Hematopoietic multipotent progenitor cell treated with erythropoietin and hydrocortisone succinate and interleukin-3 and kit ligand, for 15 days (in vitro differentiated cells): Measurements from ENCODE around the gene AMER2.
"Not testable (repeated sequence)": the region's sequence is repeated elsewhere in the genome, so short reads cannot be mapped to it uniquely, and the experiment has no call there.

Experiments used
- DNase-seq: peaks from one replicate; pipeline ENCODE4 v3.0.0-alpha.2; 2015; ENCODE audit warnings: low spot score

The AMER2 gene

DNA sequence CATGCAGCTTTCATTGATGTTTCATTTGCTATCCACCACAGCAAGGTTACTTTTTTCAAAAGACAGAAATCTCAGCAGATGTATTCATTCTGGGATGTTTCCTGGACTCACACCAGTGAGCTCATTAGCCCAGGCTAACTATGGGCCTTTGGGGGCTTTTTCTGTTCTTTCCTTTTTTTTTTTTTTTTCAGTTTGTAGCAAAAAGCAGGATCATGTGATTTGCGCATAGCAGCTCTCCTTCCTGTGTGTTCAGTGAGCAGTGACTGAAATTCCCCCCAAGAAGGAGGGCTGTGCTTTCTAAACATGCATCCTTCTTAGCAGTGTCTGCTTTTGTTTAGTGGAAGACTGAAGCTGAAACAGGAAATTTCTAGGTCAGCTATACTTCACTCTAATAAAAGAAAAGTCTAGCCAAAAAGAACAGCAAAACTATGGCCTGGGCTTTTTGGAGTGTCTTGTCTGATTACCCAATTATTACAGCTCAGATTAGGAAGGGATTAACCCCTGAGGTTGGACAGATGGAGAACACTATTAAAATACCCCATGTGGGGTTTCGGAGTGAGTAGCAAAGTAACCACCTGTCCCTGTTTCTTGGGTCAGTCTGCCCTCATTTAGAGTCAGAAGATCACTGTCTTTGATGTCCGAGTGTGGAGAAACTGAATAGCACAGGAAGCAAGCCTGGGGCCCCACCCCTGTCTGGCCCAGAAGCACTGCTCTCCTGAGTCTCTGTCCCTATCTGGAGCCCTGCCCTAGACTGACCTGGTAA is 8.9 kb upstream of the AMER2 start:
- DNase-seq, result no peak

DNA sequence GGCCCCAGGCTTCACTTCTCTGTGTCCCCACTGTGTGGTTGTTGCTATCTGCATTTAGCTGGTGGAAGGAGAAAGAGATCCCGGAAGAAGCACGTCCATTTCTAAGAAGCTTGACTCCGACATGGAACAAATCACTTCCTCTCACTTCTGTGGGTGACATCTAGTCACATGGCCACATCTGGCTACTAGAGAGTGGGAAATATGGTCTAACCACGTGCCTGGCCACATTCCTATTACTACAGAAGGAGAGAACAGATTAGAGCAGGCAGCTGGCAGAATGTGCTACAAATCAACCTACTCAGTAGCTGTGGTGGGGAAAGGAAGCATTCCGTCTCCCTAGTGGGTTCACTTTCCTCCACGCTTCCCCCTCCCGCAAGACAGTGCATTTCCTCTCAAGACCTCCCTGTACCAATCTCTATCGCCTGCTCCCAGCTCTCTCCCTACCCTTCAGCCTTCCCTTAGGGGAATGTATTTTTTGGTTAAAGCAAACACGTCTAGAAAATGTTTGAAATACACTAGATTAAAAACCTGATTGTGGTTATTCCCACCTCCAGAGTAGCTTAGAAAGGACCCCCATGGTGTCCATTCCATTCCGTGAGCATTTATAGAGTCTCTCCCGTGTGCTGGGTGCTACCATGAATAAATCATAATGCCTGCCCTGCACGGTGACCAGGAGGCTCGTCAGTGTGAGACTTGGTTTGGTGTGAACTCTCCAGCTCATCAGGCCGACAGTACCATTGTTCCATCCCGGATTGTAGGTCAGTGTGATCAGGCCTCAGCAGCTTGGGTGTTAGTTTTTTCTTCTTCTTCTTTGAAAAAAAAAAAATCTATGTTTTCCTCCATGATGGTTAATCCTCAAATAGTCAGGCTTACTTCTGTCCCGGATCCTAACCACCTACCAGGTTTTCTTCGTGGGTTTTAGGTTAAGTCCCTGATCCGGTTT is 8.0 kb upstream of the AMER2 start:
- no peak for DNase-seq

DNA sequence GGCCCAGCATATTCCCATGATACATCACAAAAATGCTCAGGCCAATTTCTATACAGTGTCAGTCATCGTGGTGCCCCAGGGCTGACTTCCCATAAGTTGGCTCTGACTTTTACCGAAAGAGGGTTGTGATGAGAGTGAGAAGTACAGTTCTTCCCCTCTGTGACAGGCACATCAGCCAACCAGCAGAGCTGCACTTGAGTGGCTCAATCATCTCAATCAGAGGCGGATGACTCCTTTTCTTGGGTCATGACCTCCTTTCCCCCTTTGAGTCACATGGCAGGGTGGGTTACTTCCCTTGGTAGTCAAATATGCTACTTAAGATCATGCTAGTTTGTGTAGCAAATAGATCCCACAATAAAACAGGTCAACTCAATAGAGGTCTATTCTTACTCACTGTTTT is 6.9 kb upstream of the AMER2 start:
- DNase-seq, result no peak

DNA sequence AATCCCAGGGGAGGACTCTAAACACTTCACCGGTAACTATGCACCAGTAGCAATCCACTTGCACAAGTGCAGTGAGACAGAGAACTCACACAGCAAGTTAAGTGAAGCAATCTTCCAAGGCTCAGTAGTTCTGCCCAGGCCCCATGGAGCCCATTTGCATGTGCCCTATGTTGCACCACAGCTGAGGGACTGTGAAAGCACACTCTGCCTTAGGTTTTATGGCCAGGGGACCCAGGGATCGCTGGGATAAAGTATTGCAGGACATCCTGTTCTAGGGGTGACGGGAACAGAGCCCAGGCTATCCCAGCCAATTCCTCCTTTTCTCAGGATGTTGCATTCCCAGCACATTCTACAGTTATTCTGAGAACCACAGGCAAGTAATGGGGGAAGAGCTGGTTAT is 6.0 kb upstream of the AMER2 start:
- DNase-seq, result no peak

DNA sequence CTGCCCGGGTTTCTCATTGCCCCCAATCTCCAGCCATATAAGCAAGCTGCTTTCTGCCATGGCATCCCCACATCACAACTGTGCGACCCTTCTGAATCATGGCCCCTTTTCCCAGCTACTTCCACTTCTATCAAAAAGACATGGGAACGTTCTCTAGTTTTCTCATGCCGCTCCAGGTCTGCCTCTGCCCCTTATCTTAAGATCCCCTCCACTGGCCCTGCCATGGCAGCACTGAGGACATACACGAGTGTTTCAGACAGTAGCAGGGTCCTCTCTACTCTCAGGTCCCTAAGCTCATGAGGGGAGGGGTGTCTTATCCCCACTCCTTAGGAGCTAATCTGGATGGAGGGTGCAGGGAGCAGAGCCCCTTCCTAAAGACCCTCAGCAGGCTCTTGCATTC is 5.5 kb upstream of the AMER2 start:
- no peak for DNase-seq

DNA sequence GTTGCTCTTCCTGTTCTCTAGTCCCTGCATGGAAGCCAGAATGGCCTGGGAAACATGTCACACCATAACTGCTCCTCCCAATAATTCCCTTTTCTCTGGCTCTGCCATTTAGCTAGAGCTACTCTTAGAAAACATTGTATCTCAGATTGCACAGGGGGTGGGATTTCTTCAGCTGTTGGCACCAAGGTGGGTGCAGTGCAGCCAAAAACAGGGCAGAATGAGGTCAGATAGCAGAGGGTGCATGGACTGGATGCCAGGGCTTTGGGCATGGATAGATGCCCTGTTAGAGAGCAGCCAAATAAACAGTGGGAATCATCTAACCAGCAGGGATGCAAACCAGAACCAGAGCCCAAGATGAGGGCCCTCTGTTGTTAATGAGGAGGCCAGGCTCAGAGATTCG is 4.9 kb upstream of the AMER2 start:
- DNase-seq, result no peak

DNA sequence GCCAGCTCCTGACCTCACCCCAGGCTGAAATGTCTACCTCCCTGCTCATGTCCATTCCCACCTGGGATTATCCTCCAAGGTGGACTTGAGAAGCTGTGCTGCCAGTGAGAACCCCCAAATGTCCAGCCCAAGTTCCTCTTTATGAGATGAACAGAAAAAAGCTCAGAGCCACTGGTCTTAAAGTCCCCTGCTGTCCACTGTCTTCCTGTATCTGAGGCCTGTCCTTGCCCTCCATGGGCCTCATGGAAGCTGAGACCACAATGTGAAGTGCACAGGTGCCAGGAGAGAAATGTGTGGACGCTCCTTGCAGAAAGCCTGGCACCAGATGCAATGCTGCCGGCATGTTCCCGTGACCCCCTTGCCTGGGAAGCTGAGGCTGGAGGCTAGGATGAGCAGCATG is 3.3 kb upstream of the AMER2 start:
- no peak for DNase-seq

DNA sequence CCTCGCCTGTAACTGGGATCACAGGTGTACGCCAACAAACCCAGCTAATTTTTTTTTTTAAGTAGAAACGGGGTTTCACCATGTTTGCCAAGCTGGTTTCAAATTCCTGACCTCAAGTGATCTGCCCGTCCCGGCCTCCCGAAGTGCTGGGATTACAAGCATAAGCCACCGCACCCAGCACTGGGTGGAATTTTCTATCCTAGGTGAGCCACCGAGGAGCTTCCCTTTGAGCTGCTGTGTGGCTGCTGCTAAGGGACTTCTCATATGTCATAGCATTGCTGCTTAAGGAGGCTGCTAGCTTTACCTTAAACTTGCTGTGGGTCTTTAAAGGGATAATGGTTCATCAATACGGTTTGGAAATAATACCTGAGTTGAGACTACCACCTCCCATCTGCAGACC is 2.9 kb upstream of the AMER2 start:
- no peak for DNase-seq

DNA sequence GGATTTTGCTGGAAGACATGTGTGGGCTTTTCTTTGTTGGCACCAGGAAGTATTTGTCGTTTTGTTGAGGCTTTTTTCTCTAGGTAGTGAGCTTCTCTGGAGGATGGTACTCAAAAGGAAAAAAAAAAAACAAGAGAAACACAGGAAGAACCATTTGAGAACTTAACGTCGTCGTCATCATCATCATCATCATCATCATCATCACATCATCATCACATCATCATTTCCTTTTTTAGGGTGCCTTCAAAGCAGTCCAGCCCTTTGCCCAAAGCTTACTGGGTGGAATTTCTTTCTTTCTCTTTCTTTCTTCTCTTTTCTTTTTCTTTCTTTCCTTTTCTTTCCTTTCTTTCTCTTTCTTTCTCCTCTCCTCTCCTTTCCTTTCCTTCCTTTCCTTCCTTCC is 2.2 kb upstream of the AMER2 start:
- no peak for DNase-seq

DNA sequence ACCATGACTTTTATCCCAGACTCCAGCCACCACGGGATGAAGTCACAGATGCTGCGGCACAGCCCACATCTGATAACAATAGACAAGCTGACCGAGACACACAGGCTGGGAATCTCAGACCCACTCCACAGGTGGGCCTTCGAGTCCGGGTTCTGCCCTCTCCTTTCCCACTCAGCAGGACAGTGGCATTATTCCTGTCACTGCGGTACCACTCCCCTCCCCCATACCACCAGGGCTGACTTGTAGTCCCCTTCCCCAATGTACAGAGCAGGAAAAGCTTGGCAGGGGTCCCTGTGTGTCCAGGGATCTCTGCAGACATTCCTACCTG is 179 bp upstream of the AMER2 start:
- DNase-seq, result no peak

DNA sequence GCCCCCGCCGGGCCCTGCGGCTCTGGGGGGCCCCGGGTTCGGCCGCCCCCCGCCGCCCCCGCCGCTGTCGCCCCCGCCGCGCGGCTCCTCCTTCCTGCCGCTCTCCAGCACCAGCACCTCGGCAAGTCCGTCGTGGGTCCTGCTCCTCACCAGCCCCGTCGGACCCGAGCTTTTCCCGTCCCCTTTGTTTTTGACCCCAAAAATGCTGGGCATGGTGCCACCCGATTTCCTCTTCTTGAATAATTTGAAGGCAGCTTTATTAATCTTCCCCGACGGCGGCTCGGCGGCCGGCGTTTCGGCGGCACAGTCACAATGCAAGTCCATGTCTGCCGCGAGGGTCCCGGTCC is 945 bp downstream of the AMER2 start:
- DNase-seq, result no peak

DNA sequence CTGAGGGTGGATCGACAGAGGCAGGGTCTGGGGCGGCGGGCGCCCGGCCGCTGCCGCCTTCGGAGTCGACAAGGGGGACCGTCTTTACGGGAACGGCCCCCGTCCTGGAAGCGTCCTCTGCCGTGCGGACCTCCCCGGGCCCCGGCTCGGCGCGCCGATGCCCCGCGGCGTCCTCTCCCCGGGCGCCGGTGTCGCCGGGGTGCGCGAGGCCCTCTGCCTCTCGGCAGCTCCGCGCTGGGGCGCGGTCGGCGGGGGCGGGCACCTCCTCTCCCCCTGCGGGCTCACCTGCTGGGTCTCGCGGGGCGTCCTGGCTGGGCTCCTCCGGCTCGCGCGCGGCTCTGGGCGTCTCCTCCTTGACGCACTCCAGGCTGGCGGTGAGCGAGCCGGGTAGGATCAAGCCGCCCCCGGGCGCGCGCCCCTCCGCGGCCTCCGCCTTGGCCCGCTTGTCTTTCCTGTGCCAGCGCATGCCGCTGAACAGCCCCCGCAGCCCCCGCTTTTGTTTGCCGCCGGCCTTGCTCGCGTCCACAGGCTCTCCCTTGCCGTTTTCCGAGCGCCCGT is 1.5 kb downstream of the AMER2 start:
- DNase-seq, result no peak

DNA sequence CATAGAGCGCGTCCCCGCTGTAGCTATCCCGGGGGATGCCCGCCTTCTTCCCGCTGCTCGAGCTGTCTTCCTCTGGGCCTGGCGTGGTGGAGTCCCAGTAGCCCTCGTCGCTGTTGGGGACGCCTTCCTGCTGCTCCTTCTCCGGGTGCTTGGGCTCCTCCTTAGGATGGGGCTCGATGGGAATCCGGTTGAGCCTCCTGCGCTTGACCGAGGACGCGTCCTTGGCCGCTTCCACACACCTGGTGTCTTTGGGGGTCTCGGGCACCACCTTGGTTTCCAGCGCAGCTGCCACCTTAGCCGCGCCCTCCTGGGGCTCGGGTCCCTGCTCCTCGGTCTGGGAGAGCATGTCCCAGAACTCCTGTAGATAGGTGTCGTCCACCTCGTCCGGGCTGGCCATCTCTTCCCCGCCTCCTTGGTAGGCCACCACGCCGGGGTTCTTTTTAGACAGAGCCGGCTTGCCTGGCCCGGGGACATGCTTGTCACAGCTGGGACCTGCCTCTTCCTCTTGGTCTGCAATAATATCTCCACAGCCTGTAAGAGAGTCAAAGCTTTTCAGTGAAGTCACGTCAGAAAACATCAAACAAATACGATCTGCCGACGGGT is 2.0 kb downstream of the AMER2 start:
- no peak for DNase-seq

DNA sequence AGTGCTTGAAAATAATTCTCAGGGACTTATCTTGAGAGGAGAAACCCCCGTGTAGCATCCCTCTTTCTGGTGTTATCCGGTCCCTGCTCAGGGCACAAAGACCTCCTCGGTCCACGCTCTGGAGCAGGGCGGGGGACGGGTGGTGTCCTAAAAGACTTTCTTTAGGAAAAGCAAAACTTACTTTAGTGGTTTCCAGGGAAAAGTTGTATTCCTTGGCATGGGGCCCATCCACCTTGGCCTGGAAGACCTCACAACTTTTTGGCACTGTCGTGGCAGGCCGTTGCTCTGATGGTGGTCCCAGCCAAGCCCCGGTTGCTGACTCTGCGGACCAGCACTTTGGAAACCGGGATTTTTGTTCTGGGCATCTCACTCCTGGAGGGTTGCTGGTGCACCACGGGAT is 2.7 kb downstream of the AMER2 start:
- no peak for DNase-seq

DNA sequence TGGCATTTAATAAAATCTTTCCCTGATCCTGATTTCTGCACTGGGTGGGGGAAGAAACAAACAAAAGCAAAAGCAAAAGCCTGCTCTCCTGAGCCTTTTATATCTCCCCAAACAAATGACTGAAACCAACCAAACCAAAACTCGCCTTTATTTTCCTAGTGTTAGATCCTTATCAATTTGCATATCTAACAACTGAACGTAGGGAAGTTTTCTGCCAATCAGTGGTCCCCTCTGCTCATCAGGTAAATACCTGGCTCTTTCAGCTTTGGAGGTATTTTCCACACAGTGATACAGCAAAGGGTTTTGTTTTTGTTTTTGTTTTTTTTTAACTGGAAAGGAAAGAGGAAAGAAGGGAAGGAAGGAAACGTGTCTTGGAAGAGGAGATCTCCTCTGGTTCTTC is 3.3 kb downstream of the AMER2 start:
- no peak for DNase-seq

DNA sequence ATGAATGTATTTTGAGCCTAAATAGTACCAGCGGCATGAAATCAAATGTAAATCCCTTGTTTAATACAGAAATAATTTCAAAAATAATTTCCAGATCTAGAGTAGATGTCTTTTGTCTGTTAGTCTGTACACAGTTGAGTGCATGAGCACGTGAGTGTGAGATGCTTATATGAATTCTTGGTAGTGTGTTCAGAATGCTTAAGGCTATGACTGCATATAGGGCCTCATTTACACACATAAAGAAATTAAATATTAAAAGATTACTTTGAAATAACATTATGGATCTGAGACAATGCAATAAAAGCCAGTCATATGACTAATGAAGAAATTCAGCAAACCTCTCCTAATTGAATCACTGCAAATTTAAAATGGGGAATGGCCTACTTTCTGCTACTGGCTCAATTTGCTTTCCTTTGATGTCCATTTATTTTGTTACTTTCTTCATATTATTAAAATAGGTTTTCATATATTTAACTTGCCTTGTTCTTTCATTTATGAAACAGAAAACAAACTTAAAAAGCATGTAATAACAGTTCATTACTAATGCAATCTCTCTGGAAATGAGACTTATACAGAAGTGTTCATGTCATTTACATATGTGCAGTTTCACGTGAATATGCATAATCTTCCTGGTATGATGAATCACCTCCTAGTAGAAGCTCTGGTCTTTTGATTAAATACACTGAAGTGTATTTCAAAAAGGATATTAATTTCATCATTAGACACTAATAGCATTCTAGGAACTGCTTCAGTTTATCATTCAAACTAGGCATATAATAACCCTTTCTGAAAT is 4.5 kb downstream of the AMER2 start:
- no peak for DNase-seq

DNA sequence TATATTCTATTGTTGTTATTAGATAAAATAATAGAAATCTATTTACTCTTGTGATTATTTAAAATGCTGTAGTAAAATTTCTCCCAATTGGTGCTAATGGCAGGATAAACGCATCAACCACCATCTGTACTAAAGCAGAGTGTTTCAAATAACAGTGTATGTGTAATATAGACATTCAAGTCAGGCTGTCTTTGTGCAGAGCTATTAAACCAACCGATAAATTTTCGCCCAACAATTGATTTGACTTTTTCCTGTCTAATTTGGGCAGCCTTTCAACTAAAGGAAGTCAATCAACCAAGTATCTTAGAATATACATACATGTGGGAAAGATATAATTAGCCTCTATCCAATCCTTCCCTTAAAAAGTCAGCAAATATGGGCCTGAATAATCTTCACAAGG is 5.8 kb downstream of the AMER2 start:
- DNase-seq, result no peak

DNA sequence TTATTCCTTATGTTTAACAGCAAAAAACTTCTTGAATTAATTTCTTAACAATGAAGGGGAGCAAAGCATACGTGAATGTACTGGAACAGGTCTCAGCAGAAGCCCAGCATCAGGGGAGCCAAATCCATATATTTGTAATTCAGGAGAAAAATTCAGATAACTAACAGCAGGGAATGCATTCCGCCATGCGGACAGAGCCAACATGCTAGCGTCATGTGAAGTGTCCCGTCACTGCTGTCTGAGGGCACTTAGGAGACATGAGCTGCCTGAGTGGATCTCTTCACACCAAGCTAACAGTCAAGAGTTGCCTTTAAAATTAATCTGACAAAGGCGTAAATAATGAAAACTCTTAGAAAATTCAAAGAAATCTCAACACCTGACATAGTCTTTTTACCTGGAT is 6.4 kb downstream of the AMER2 start:
- no peak for DNase-seq

DNA sequence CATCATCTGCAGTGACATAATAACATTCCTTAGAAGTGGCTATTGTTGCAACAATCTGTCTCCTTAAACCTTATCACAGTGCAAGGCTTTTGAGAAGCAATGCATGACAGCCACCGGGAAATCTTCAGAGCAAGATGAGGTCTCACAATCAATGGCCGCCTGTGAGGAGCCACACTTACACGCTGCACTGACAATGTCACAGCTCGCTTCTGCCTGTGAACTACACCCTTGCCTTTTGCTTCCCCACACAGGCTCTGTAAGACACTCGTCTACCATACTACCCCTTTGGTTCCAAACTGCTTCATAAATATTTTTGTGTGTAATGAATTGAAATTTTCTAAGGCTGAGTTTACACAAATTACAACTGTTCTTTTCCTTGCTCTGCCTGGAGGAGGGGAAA is 6.9 kb downstream of the AMER2 start:
- not testable (repeated sequence) for DNase-seq

DNA sequence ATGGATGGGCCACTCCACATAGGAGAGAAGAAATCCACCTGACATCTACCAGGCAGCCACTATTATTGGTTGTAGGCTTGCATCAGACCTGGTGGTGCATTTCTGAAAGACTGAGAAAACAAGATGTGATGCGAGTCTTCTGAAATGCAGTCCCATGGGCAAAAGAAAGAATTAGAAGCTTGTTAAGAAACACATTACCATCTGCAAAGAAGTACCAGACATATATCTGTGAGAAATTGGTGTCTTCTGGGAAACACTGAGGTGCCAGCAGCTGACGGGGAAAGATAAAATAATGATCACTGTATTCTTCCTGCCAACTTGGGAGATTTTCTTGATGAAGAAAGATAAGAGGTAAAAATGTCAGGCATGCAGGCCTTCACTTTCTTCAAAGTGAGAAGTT is 14.4 kb downstream of the AMER2 start:
- no peak for DNase-seq

DNA sequence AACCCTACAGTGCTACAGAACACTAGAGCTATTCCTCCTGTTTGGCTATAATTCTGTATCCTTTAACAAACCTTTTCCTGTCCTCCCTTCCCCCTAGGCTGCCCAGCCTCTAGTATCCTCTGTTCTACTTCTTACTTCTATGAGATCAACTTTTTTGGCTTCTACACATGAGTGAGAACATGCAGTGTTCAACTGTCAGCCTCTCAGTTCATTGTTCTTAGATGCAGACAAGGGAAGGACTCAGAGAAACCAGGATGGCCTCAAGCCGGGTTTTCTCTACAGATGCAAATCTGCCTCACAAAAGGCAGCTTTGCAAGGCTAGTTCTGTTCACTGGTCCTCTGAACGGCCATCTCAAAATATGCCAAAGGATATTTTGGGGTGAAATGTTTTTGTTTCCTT is 18.4 kb downstream of the AMER2 start:
- no peak for DNase-seq

DNA sequence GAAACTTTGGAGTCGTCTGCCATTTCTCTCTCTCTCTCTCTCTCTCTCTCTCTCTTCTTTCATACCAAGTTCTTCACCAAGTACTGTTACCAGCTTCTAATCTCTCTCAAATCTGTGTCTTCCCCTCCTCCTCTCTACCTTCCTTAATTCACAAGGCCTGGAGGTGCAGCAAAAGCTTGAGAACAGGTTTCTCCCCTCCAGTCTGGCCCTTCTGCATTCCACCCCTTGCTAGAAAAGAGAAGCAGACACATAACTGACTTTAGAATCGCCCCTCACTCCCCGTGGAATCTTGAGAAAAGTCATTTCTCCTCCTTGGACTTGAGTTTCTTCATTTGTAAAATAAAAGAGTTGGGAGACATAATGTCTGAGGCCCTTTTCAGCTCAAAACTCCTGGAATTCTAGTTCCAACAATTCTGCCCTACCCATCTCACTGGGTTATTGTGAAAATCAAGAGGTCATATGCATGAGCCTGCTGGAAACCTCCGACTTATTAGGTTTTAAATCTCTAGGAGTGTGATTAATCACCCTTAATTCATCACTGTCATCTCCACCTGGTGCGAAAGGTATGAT is 20.4 kb downstream of the AMER2 start:
- no peak for DNase-seq
